Measurements from ENCODE around the gene SMG1. TPM values are rescaled to one million over a fixed set of nuclear protein-coding genes. Genes with fewer than 3 reads are reported as not detected.
"Not testable (repeated sequence)": the region's sequence is repeated elsewhere in the genome, so short reads cannot be mapped to it uniquely, and the experiment has no call there.

Gene SMG1
- total and polyA plus RNA-seq, 8 donors: 60.0 to 78.6 (median 71.4) TPM

GRCh38 chr16:18788828-18789514 is 137.2 kb downstream of the SMG1 start:
- peak overlapping the region; percentile 78 to 79 for H3K4me3 ChIP-seq
- H3K36me3 ChIP-seq: peaks cover 0 to 73% of the 10 kb centered on the region in 2 donors
- DNase-seq: no peak
- TF ChIP-seq CTCF (IDR thresholded peaks at IDR 0.05): no peak
- no peaks in the 10 kb centered on the region for H3K27me3 ChIP-seq
- no peak for ATAC-seq
- intact Hi-C loops (cut with DNase I): no loop called here
- peaks cover 36 to 52% of the 10 kb centered on the region in 2 donors for H3K4me1 ChIP-seq
- peak overlapping the region in 1 of 2 donors; percentile 89 for H3K27ac ChIP-seq
- no peaks in the 10 kb centered on the region for H3K9me3 ChIP-seq

- H3K27ac ChIP-seq: no peak overlapping the region
- ATAC-seq: no peak
- intact Hi-C loops (cut with DNase I): no loop called here
- H3K36me3 ChIP-seq: peaks cover 0 to 67% of the 10 kb centered on the region in 2 donors
- no peaks in the 10 kb centered on the region for H3K9me3 ChIP-seq
- no peak overlapping the region for H3K4me3 ChIP-seq
- H3K4me1 ChIP-seq: peaks cover 36 to 44% of the 10 kb centered on the region in 2 donors
- no peak for TF ChIP-seq CTCF (IDR thresholded peaks at IDR 0.05)
- no peak for DNase-seq
- no peaks in the 10 kb centered on the region for H3K27me3 ChIP-seq
Observed at GRCh38 chr16:18784917-18785623, 141.1 kb downstream of the SMG1 start.

- no peak for ATAC-seq
- H3K27ac ChIP-seq: no peak overlapping the region
- intact Hi-C loops (cut with DNase I): no loop called here
Observed at GRCh38 chr16:18783430-18784341, 142.5 kb downstream of the SMG1 start.

GRCh38 chr16:18782697-18783429 is 143.3 kb downstream of the SMG1 start:
- DNase-seq (no peak), ATAC-seq (no peak)
- no peaks in the 10 kb centered on the region for H3K9me3 ChIP-seq
- no peak overlapping the region for H3K4me3 ChIP-seq
- peaks cover 0 to 57% of the 10 kb centered on the region in 2 donors for H3K36me3 ChIP-seq
- no peak overlapping the region for H3K27ac ChIP-seq
- intact Hi-C loops (cut with DNase I): no loop called here
- TF ChIP-seq CTCF (IDR thresholded peaks at IDR 0.05): no peak
- peaks cover 27 to 28% of the 10 kb centered on the region in 2 donors for H3K4me1 ChIP-seq
- no peaks in the 10 kb centered on the region for H3K27me3 ChIP-seq

More at GRCh38 chr16:18783430-18784341, 142.5 kb downstream of the SMG1 start:
- Histone ChIP-seq H3K36me3 (peaks cover 0 to 65% of the 10 kb centered on the region in 2 donors), H3K27me3 (no peaks in the 10 kb centered on the region), H3K4me1 (peaks cover 36% of the 10 kb centered on the region in 2 donors), H3K4me3 (no peak overlapping the region), H3K9me3 (no peaks in the 10 kb centered on the region)
- DNase-seq: no peak
- no peak for TF ChIP-seq CTCF (IDR thresholded peaks at IDR 0.05)

GRCh38 chr16:18781232-18781631 is 145.0 kb downstream of the SMG1 start:
- H3K4me3 ChIP-seq; H3K9me3 ChIP-seq; DNase-seq; intact Hi-C loops (cut with DNase I); H3K27ac ChIP-seq; ATAC-seq; H3K27me3 ChIP-seq: not testable (repeated sequence)
- peaks cover 11 to 14% of the 10 kb centered on the region in 2 donors for H3K4me1 ChIP-seq
- H3K36me3 ChIP-seq: peaks cover 0 to 41% of the 10 kb centered on the region in 2 donors

- H3K4me3 ChIP-seq; H3K27me3 ChIP-seq; intact Hi-C loops (cut with DNase I); H3K27ac ChIP-seq; H3K4me1 ChIP-seq; ATAC-seq; DNase-seq; H3K9me3 ChIP-seq: not testable (repeated sequence)
- H3K36me3 ChIP-seq: peaks cover 0 to 34% of the 10 kb centered on the region in 2 donors
Observed at GRCh38 chr16:18780460-18781026, 145.7 kb downstream of the SMG1 start.

GRCh38 chr16:18777664-18778063 is 148.5 kb downstream of the SMG1 start:
- H3K36me3 ChIP-seq; H3K27me3 ChIP-seq; H3K27ac ChIP-seq; DNase-seq; intact Hi-C loops (cut with DNase I); H3K4me1 ChIP-seq; H3K4me3 ChIP-seq; ATAC-seq; H3K9me3 ChIP-seq: not testable (repeated sequence)
